Stromal cell of bone marrow (primary cell): ENCODE data around the gene NOS3.

ENCODE experiments used
- DNase-seq: peaks from one replicate; pipeline ENCODE4 v3.0.0-alpha.2; 2012; ENCODE audit warnings: low read depth

Gene NOS3

GRCh38 chr7:150964593-150965111, 26.2 kb upstream of the NOS3 start:
- DNase-seq: no peak

GRCh38 chr7:150965273-150965830, 25.5 kb upstream of the NOS3 start:
- DNase-seq: no peak

- DNase-seq: no peak
These were observed 24.8 kb upstream of the NOS3 start for GRCh38 chr7:150966002-150966401.

DNA sequence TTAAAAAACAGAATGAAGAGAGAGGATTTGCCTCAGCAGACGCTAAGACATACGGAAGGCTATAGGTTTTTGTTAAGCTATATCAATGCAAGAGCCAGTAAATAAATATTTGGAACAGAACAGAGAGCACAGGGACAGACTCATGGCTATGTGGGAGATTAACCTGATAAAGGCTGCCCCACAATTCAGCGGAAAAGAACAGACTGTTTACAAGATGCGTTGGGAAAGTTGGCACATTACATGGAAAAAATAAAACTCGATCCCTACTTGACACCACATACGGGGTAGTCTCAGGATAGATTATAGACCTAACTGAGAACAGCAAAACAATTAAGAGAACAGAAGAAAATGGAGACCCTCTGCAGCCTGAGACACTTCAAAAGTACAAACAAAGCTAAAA, 23.5 kb upstream of the NOS3 start:
- no peak for DNase-seq

DNA sequence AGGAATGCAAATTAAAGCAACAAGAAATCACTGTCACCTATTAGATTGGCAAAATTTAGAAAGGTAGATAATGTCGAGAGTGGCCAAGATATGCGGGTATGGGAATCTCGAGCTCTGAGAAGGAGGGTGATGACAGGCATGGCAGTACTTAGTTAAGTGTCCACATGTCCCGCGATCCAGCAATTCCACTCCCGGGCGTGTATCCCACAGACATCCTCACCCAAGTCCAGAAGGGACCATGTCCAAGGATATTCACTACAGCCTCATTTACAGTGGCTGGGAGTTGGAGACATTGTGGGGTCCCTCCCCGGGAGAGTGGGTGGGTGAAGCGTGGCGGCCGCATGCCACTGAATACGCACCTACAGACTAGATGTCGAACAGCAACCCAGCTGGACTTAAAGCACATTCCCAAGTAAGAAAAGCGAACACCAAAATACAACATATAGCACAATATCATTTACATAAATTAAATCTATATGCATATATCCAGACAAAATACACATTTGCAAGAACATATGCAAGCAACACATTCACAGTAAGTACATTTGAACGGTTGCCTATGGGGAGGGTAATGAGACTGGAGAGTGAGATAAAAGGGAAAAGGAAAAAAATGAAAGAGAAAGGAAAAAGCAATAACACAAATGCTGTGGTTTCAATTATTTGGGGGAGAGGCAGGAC, 22.6 kb upstream of the NOS3 start:
- no peak for DNase-seq

DNA sequence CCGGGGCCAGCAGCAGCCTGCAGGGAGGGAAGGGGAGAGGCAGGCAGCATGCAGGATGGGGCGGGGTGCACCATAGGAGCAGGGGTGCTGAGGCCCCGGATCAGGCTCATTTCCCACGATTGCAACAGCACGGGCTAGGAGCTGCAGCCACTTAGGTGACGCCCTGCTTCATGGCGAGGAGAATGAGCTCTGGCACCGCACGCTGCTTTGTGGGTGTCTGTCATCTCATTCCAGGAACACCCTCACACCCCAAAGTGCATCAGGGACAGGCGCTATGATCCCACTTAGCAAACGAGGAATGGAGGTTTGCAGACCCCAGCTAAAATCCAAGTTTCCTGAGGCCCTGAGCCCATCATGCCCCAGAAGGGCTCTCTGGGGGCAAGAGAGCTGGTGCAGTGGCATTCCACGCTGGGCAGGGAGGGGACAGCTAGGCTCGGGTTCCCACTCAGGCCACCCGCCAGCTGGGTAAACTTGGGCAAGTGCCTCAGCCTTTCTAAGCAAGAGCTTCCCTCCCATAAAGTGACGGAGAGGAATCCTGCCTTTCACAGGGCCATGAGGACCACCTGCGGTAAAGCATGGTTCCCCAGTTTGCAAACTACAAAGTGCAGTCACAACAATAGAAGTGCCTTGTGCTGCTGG, 22.0 kb upstream of the NOS3 start:
- DNase-seq: no peak

DNA sequence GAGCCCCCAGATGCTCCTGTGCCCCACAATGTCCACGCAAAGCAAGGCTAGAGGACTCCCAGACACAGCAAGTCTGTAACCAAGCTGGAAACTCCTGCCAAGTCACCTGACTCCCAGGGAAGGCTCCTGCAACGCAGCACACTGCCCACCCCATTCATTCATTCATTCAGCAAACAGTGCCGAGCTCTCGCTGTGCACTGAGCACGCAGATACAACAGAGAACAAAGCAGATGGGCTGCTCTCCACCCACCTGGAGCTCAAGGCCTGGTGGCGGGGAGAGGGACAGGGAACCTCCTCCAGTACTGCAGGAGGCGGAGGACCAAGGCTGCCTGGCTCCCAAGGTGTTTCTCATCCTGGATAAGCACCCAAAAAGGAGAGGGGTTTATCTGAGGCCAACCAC, 21.3 kb upstream of the NOS3 start:
- DNase-seq: no peak

DNA sequence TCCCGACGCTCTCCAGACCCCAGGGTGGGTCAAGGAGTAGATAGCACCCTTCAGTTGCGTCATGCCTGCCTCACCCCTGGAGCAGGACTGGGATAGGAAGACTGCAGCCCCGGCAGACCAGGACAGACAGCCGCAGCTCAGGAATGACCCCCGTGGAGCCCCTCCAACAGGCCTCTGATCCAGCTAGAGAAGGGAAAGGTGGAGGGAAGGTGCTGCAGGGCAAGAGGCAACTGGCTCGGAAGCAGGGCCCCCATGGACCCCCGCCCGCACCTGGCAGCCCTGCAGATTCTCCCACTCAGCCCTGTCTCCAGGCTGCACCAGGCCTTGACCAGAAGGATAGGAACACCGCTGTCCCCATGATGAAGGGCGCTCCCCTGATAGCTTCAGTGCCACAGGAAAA, 20.4 kb upstream of the NOS3 start:
- no peak for DNase-seq

GRCh38 chr7:150971242-150972022, 19.4 kb upstream of the NOS3 start:
- DNase-seq: no peak

DNA sequence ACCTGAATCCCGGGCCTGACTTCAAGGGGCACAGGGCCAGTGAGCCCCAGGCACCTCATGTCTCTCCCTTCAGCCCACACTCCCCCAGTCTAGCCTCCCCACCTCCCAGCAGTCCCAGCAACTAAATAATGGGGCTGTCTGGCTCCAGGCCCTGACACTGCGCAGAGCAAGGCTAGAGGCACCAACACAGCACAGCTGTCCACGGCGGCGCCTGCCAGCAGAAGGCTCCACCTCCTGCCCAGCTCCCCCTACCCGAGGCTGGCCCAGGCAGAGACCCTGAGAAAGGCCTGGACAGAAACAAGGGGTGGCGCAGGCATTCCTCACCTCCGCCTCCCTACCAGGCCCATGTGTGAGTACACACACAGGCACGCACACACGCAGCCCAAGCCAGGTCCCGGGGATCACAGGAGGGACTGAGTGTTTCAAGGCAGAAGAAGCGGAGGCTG, 18.8 kb upstream of the NOS3 start:
- no peak for DNase-seq

- no peak for DNase-seq
These were observed 18.1 kb upstream of the NOS3 start for GRCh38 chr7:150972741-150973140.

DNA sequence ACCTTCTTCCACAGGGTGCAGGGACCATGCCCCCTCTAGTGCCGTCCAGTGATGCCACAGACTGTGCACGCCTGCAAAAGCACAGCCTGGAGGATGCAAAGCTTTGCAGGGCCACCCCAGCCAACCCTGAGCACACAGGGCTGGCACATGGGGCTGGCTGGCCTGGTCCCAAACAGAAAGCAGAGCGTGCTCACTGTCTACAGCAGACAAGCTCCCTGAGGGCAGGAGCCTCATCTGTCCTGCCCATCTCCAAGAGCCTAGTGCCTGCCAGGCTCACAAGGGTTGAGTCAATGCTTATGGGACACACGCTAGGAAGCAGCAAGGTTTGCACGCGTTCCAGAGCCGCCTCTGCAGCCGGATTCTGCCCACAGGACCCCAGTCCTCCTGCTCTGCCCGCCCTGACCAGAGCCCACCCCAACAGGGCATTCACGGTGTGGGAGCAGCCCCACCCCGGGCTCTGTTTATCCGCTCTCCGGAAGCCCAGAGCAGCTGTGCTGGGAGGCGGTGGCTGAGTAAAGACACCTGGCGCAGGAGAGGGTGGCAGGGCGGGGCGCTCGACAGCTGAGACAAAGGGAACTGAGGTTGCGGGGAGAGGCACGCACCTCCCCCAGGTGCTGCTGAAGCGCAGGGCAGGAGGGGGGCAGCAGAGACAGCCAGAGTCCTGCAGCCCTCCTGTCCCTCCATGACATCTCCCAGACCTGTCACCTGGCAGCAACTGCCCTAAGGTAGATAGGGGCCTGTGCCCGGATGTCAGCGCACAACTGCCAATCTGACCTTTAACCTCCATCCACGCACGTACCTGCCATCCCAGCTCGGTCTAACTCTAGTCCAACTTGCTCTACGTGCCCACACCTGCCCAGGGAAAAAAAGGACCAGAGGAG, 17.0 kb upstream of the NOS3 start:
- no peak for DNase-seq

DNA sequence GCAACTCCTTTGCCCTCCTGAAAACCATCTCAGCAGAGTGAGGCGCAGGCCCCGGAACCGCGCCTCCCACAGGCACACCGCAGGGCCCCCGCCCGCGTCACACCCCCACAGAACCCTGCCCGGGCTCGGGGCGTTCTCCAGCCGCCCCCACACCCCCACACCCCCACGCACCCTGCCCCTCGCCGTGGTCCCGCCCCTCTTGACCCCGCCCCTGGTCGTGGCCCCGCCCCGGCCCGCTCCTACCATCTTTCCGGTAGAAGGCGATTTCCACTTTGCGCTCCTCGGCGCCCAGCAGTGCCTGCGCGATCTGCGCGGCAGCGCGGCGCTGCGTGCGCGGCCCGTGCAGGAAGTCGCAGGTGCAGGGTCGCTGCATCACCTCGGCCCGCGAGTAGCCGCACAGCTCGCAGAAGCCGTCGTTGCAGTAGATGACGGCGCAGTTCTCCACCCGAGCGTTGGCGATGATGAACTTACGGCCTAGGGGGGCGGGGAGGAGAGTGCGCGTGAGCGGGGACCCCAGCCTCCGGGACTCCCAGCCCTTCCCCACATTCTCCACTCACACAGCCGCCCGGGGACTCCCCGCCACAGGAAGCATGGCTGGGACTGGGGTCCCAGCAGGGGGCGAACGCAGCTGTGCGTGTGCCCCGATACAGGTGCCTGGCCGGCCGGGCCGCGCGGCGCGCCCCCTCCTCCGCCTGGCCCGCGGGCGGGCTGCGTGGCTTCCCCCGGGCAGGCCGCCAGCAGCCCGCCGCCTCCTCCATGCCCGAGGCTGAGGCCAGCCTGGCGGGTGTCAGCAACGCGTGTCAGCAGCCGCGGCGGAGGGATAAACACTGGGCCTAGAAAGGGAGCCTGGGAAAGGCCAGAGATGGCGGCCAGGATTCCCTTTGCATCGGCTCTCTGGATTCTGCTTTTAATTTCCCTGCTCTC, 16.1 kb upstream of the NOS3 start:
- DNase-seq: no peak

GRCh38 chr7:150975536-150976319, 15.1 kb upstream of the NOS3 start:
- no peak for DNase-seq

DNA sequence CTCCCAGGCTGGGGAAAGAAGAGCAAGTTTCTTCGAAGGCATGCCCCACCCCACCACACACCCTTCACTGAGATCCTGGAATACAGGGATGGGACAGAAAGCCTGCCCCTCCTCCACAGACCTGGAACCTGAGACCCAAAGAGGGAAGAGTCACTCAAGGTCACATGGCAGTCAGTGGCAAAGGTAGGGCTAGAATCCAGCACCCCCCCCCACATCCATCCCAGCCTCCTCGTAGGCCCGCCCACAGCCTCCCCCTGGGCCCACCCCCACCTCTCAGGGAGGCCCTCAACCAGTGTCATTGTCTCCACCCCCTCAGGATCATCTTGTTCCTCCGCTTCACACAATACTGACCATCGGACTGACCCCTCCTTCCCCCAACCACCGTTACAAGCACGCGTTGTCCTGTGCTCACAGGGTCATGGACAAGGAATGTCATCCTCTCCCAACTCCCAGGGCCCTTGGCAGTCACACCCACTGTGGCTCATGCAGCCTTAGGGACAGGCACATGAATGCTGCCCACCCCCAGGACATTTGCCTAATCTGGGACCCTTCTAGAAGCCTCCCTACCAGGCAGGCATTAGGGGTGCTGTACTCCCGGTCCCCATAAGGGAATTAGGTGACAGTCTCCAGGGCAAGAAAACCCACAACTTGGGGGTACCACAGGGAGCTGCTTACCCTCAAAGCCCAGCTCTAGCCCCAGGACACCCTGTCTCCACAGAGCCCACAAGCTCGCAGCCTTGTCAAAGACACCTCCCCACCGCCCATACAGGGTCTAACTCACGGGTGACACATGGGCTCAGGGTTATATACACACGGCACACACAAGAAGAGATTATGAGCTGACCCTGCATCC, 14.1 kb upstream of the NOS3 start:
- no peak for DNase-seq

- no peak for DNase-seq
These were observed 13.3 kb upstream of the NOS3 start for GRCh38 chr7:150977382-150978125.

DNA sequence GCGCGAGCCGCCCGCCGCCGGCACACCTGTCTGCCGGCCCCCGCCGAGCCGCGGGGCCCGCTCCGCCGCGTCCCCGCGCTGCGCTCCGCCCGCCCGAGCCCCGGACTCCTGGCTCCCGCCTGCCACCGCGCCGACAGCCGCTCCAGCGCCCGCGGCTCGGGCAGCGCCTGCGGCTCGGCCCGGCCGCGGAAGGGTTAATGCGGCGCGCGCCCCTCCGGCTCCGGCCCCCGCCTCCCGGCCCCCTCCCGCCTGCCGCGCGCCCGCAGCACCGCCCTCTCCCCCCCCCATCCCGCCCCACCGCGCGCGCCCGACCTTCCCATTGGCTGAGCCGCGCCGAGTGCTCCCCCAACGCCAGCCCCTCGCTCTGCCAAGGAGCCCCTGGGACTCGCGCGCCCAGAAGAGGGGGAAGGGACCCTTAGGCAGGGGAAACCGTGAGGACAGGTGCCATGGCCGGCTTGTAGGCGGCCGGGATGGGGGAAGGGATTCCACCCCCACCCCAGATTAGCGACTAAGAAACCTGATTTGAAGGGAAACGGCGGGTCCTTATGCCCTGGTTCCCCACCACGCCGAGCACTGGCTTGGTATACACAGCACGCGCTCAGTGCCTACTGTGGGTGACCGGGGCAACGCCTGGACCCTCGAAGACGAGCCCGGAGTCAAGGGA, 12.6 kb upstream of the NOS3 start, which contains the start of gene KCNH2:
Gene KCNH2 (minus strand): TSS at position 196 of the 664 bp plus-strand sequence. CDS start 408 bp downstream, outside the sequence.
- DNase-seq: no peak
